PC-9 (cell line): ENCODE measurements around the gene CCDC138.
"Not testable (repeated sequence)": the region's sequence is repeated elsewhere in the genome, so short reads cannot be mapped to it uniquely, and the experiment has no call there.

Experiments
- EZH2 ChIP-seq: fragments of 200-600 bp; sonication (generic); IDR thresholded peaks from 2 replicates; pipeline ENCODE4 v1.8.0; 2017; ENCODE audit warnings: antibody characterized with exemption, low read depth
- TF ChIP-seq, protein P1 (sequence below): fragments of 200-600 bp; sonication (generic); conservative IDR thresholded peaks from 2 replicates; pipeline ENCODE4 v1.6.1; 2017; ENCODE audit warnings: mixed run types, antibody characterized with exemption, mild to moderate bottlenecking, moderate library complexity

DNA sequence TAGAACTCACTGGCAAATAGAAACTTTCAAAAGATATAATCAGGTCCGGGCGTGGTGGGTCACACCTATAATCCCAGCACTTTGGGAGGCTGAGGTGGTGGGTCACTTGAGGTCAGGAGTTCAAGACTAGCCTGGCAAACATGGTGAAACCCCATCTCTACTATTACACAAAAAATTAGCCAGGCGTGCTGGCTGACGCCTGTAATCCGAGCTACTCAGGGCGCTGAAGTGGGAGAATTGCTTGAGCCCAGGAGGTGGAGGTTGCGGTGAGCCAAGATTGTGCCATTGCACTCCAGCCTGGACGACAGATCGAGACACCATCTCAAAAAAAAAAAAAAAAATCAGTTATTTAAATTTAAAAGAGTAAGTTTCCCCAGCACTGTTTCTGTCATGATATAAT lies 28.6 kb upstream of the CCDC138 start:
- TF ChIP-seq, protein P1, sequence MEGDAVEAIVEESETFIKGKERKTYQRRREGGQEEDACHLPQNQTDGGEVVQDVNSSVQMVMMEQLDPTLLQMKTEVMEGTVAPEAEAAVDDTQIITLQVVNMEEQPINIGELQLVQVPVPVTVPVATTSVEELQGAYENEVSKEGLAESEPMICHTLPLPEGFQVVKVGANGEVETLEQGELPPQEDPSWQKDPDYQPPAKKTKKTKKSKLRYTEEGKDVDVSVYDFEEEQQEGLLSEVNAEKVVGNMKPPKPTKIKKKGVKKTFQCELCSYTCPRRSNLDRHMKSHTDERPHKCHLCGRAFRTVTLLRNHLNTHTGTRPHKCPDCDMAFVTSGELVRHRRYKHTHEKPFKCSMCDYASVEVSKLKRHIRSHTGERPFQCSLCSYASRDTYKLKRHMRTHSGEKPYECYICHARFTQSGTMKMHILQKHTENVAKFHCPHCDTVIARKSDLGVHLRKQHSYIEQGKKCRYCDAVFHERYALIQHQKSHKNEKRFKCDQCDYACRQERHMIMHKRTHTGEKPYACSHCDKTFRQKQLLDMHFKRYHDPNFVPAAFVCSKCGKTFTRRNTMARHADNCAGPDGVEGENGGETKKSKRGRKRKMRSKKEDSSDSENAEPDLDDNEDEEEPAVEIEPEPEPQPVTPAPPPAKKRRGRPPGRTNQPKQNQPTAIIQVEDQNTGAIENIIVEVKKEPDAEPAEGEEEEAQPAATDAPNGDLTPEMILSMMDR, result not testable (repeated sequence)
- TF ChIP-seq EZH2, result not testable (repeated sequence)
